Measurements from ENCODE around the gene NPFFR2.
"Not testable (repeated sequence)": the region's sequence is repeated elsewhere in the genome, so short reads cannot be mapped to it uniquely, and the experiment has no call there.

The NPFFR2 gene

GRCh38 chr4:72031868-72032608, at the start of gene NPFFR2:
NPFFR2 (plus strand) TSS chr4:72032000; CDS start chr4:72128592, 96,592 bp downstream.
- no peak for DNase-seq

- no peak for DNase-seq
These were observed 39.1 kb upstream of the NPFFR2 start for GRCh38 chr4:71992571-71993312.

GRCh38 chr4:71994559-71994958, 37.2 kb upstream of the NPFFR2 start:
- no peak for DNase-seq

GRCh38 chr4:71995297-71995696, 36.5 kb upstream of the NPFFR2 start:
- no peak for DNase-seq

- DNase-seq: no peak
These were observed 25.2 kb upstream of the NPFFR2 start for GRCh38 chr4:72006586-72006985.

- no peak for DNase-seq
These were observed 19.9 kb upstream of the NPFFR2 start for GRCh38 chr4:72011906-72012305.

- no peak for DNase-seq
These were observed 15.8 kb upstream of the NPFFR2 start for GRCh38 chr4:72016011-72016410.

GRCh38 chr4:72019688-72020087, 12.1 kb upstream of the NPFFR2 start:
- DNase-seq: no peak

- DNase-seq: no peak
These were observed 9.2 kb upstream of the NPFFR2 start for GRCh38 chr4:72022553-72022952.

- DNase-seq: no peak
These were observed 23.8 kb downstream of the NPFFR2 start for GRCh38 chr4:72055566-72055965.

- DNase-seq: no peak
These were observed 31.9 kb downstream of the NPFFR2 start for GRCh38 chr4:72063726-72064125.

- no peak for DNase-seq
These were observed 35.3 kb downstream of the NPFFR2 start for GRCh38 chr4:72067051-72067450.

- DNase-seq: no peak
These were observed 42.0 kb downstream of the NPFFR2 start for GRCh38 chr4:72073816-72074215.

GRCh38 chr4:72076562-72076961, 44.8 kb downstream of the NPFFR2 start:
- DNase-seq: no peak

GRCh38 chr4:72077346-72077745, 45.5 kb downstream of the NPFFR2 start:
- DNase-seq: no peak

- no peak for DNase-seq
These were observed 52.8 kb downstream of the NPFFR2 start for GRCh38 chr4:72084587-72085011.

- not testable (repeated sequence) for DNase-seq
These were observed 58.8 kb downstream of the NPFFR2 start for GRCh38 chr4:72090606-72091005.

- no peak for DNase-seq
These were observed 62.4 kb downstream of the NPFFR2 start for GRCh38 chr4:72094059-72094797.

GRCh38 chr4:72107456-72107855, 75.7 kb downstream of the NPFFR2 start:
- no peak for DNase-seq

- DNase-seq: no peak
These were observed 77.6 kb downstream of the NPFFR2 start for GRCh38 chr4:72109364-72109763.

GRCh38 chr4:72109959-72110497, 78.2 kb downstream of the NPFFR2 start:
- no peak for DNase-seq

- no peak for DNase-seq
These were observed 79.1 kb downstream of the NPFFR2 start for GRCh38 chr4:72110886-72111285.

GRCh38 chr4:72111863-72112262, 80.1 kb downstream of the NPFFR2 start:
- no peak for DNase-seq
